ENCODE measurements around the gene SVEP1.
"Not testable (repeated sequence)": the region's sequence is repeated elsewhere in the genome, so short reads cannot be mapped to it uniquely, and the experiment has no call there.

- TF ChIP-seq, protein P1, sequence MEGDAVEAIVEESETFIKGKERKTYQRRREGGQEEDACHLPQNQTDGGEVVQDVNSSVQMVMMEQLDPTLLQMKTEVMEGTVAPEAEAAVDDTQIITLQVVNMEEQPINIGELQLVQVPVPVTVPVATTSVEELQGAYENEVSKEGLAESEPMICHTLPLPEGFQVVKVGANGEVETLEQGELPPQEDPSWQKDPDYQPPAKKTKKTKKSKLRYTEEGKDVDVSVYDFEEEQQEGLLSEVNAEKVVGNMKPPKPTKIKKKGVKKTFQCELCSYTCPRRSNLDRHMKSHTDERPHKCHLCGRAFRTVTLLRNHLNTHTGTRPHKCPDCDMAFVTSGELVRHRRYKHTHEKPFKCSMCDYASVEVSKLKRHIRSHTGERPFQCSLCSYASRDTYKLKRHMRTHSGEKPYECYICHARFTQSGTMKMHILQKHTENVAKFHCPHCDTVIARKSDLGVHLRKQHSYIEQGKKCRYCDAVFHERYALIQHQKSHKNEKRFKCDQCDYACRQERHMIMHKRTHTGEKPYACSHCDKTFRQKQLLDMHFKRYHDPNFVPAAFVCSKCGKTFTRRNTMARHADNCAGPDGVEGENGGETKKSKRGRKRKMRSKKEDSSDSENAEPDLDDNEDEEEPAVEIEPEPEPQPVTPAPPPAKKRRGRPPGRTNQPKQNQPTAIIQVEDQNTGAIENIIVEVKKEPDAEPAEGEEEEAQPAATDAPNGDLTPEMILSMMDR (IDR thresholded peaks at IDR 0.05) = not testable (repeated sequence)
- not testable (repeated sequence) for TF ChIP-seq POLR2A, EP300 (IDR thresholded peaks at IDR 0.05)
Observed at GRCh38 chr9:110358992-110359391, 220.5 kb downstream of the SVEP1 start.
